ENCODE measurements around the gene CERS2.
"Not testable (repeated sequence)": the region's sequence is repeated elsewhere in the genome, so short reads cannot be mapped to it uniquely, and the experiment has no call there.

CERS2 gene

DNA sequence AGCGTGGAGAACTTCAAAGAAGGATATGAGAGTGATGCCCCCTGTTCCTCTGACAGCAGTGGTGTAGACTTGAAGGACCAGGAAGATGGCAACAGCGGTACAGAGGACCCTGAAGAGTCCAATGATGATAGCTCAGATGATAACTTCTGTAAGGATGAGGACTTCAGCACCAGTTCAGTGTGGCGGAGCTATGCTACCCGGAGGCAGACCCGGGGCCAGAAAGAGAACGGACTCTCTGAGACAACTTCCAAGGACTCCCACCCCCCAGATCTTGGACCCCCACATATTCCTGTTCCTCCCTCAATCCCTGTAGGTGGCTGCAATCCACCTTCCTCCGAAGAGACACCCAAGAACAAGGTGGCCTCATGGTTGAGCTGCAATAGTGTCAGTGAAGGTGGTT, 14.0 kb downstream of the CERS2 start:
- H3K27me3 ChIP-seq (ENCODE audit: control insufficient read depth, insufficient read depth, low read length) = no peaks in the 10 kb centered on the region
- no peak overlapping the region for H3K9ac ChIP-seq (ENCODE audit: low read length)
- no peaks in the 10 kb centered on the region for H3K4me1 ChIP-seq (ENCODE audit: control insufficient read depth, insufficient read depth, low read length)
- no peak overlapping the region for H3K4me3 ChIP-seq (ENCODE audit: low read length)
- peaks cover 29% of the 10 kb centered on the region for H3K36me3 ChIP-seq (ENCODE audit: control insufficient read depth, insufficient read depth, low read length)
- H3K27ac ChIP-seq (ENCODE audit: low read depth, low read length) = no peak overlapping the region

DNA sequence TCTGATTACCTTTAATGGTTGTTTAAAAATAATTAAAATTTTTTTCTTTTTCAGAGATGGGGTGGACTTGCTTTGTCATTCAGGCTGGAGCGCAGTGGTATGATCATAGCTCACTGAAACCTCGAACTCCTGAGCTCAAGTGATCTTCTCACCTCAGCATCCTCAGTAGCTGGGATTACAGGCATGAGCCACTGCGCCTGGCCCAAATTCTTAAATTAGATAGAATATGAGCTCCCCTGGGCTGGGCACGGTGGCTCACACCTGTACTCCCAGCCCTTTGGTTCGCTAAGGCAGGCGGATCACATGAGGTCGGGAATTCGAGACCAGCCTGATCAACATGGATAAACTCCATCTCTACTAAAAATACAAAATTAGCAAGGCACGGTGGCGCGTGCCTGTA, 17.0 kb downstream of the CERS2 start:
- H3K4me1 ChIP-seq (ENCODE audit: control insufficient read depth, insufficient read depth, low read length) = no peaks in the 10 kb centered on the region
- H3K4me3 ChIP-seq (ENCODE audit: low read length) = no peak overlapping the region
- H3K27ac ChIP-seq (ENCODE audit: low read depth, low read length) = no peak overlapping the region
- H3K27me3 ChIP-seq (ENCODE audit: control insufficient read depth, insufficient read depth, low read length) = no peaks in the 10 kb centered on the region
- H3K36me3 ChIP-seq (ENCODE audit: control insufficient read depth, insufficient read depth, low read length) = peaks cover 23% of the 10 kb centered on the region
- H3K9ac ChIP-seq (ENCODE audit: low read length) = no peak overlapping the region

DNA sequence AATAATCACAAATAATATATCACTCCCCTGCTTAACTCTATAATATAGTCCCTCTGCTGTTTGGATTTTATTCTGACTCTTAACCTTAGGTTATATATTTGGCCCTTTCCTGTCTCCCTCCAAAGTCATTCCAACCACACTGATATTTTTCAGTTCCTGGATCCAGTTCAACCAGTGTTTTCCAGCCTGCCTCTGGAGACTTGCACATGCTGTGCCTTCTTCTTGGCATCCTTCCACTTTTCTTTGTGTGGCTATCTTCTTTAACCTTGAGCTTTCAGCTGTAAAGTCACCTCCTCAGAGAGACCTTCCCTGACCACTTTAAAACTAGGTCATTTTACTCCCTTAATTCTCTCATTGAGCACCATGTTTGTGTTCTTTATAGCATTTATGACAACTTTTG, 19.4 kb downstream of the CERS2 start:
- Histone ChIP-seq H3K9ac (ENCODE audit: low read length) (no peak overlapping the region), H3K4me1 (ENCODE audit: control insufficient read depth, insufficient read depth, low read length) (no peaks in the 10 kb centered on the region), H3K36me3 (ENCODE audit: control insufficient read depth, insufficient read depth, low read length) (peaks cover 22% of the 10 kb centered on the region), H3K27ac (ENCODE audit: low read depth, low read length) (no peak overlapping the region), H3K27me3 (ENCODE audit: control insufficient read depth, insufficient read depth, low read length) (no peaks in the 10 kb centered on the region), H3K4me3 (ENCODE audit: low read length) (no peak overlapping the region)

DNA sequence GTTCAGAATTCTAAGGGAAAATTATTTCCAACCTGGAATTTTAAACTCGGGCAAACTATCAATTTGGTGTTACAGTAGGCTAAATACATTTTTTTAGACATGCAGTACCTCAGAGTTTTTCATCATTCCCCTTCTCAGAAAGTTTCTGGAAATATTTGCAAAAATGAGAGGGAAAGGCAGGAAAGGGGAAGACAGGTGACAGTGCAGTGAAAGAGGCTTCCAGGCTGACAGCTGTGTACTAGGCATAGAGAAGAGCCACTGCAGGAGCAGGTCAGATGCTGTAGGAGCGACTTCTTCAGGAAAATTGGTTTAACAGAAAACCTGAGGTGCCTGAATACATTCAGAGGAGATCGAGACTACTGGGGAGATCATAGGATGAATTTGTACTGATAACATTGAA, 19.9 kb downstream of the CERS2 start:
- H3K27ac ChIP-seq (ENCODE audit: low read depth, low read length) = no peak overlapping the region
- no peak overlapping the region for H3K9ac ChIP-seq (ENCODE audit: low read length)
- H3K36me3 ChIP-seq (ENCODE audit: control insufficient read depth, insufficient read depth, low read length) = peaks cover 22% of the 10 kb centered on the region
- H3K4me3 ChIP-seq (ENCODE audit: low read length) = no peak overlapping the region
- no peaks in the 10 kb centered on the region for H3K4me1 ChIP-seq (ENCODE audit: control insufficient read depth, insufficient read depth, low read length)
- no peaks in the 10 kb centered on the region for H3K27me3 ChIP-seq (ENCODE audit: control insufficient read depth, insufficient read depth, low read length)

DNA sequence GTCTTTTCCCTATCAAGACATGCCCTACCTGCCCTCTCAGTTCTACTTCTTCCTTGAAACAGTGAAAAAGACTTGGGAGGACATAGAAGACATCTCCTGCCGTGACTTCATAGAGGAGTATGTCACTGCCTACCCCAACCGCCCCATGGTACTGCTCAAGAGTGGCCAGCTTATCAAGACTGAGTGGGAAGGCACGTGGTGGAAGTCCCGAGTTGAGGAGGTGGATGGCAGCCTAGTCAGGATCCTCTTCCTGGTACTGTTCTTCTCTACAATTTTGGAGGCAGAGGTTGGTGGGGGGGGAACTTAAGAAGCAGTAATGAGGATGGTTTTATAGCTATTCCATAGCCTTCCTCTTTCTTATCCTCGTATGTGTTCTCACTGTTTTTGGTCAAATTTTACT, 29.8 kb downstream of the CERS2 start:
- no peaks in the 10 kb centered on the region for H3K4me1 ChIP-seq (ENCODE audit: control insufficient read depth, insufficient read depth, low read length)
- no peak overlapping the region for H3K9ac ChIP-seq (ENCODE audit: low read length)
- H3K36me3 ChIP-seq (ENCODE audit: control insufficient read depth, insufficient read depth, low read length) = peaks cover 62% of the 10 kb centered on the region
- H3K4me3 ChIP-seq (ENCODE audit: low read length) = no peak overlapping the region
- no peak overlapping the region for H3K27ac ChIP-seq (ENCODE audit: low read depth, low read length)
- H3K27me3 ChIP-seq (ENCODE audit: control insufficient read depth, insufficient read depth, low read length) = no peaks in the 10 kb centered on the region

DNA sequence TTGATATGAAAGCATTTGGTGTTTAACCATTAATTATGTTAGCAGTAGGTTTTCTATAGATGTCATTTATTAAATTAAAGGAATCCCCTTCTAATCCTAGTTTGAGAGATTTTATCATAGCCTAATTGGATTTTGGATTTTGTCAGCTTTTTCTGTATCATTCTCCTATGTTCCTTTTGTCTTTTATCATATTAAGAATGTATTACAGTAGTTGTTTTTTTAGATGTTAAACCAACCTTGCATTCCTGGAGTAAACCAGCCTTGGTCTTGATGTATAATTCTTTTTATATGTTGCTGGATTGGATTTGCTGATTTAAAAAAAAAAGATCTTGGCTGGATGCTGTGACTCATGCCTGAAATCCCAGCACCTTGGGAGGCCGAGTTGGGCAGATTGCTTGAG, 42.9 kb downstream of the CERS2 start:
- Histone ChIP-seq H3K4me1 (ENCODE audit: control insufficient read depth, insufficient read depth, low read length) (no peaks in the 10 kb centered on the region), H3K27ac (ENCODE audit: low read depth, low read length) (no peak overlapping the region), H3K36me3 (ENCODE audit: control insufficient read depth, insufficient read depth, low read length) (peaks cover 10% of the 10 kb centered on the region), H3K9ac (ENCODE audit: low read length) (no peak overlapping the region), H3K4me3 (ENCODE audit: low read length) (no peak overlapping the region), H3K27me3 (ENCODE audit: control insufficient read depth, insufficient read depth, low read length) (no peaks in the 10 kb centered on the region)

DNA sequence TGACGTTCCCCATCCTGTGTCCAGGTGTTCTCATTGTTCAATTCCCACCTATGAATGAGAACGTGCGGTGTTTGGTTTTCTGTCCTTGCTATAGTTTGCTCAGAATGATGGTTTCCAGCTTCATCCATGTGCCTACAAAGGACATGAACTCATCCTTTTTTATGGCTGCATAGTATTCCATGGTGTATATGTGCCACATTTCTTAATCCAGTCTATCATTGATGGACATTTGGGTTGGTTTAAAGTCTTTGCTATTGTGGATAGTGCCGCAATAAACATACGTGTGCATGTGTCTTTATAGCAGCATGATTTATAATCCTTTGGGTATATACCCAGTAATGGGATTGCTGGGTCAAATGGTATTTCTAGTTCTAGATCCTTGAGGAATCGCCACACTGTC, 45.9 kb downstream of the CERS2 start:
- peaks cover 10% of the 10 kb centered on the region for H3K36me3 ChIP-seq (ENCODE audit: control insufficient read depth, insufficient read depth, low read length)
- H3K4me3 ChIP-seq (ENCODE audit: low read length); H3K27me3 ChIP-seq (ENCODE audit: control insufficient read depth, insufficient read depth, low read length); H3K27ac ChIP-seq (ENCODE audit: low read depth, low read length); H3K4me1 ChIP-seq (ENCODE audit: control insufficient read depth, insufficient read depth, low read length); H3K9ac ChIP-seq (ENCODE audit: low read length): not testable (repeated sequence)

DNA sequence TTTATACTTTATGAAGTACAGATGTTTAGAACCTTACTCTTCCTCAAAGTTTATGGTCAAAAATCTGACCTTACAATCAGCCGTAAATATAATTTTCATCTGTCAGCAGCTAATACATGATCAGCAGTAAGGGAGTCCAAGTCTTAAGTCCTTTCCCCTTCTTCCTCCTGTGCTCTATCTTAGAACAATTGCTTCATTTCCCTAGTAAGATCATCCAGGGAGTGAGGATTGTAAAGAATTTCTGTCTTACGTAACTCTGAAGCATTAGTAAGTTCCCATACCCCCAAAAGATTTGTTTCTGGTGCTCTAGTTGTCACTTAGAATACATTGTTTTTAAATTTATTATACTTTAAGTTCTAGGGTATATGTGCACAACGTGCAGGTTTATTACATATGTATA, 46.3 kb downstream of the CERS2 start:
- peaks cover 10% of the 10 kb centered on the region for H3K36me3 ChIP-seq (ENCODE audit: control insufficient read depth, insufficient read depth, low read length)

DNA sequence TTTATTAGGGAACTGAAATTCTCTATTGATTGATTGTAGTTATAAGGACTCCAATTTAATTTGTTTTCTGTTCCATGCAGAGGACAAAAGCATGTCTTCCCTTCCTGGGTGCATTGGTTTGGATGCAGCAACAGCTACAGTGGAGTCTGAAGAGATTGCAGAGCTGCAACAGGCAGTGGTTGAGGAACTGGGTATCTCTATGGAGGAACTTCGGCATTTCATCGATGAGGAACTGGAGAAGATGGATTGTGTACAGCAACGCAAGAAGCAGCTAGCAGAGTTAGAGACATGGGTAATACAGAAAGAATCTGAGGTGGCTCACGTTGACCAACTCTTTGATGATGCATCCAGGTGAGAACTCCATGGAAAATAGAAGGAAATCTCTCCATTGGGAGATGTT, 47.0 kb downstream of the CERS2 start:
- Histone ChIP-seq H3K4me3 (ENCODE audit: low read length) (peak overlapping the region; percentile 4), H3K27ac (ENCODE audit: low read depth, low read length) (no peak overlapping the region), H3K4me1 (ENCODE audit: control insufficient read depth, insufficient read depth, low read length) (no peaks in the 10 kb centered on the region), H3K9ac (ENCODE audit: low read length) (no peak overlapping the region), H3K36me3 (ENCODE audit: control insufficient read depth, insufficient read depth, low read length) (peaks cover 10% of the 10 kb centered on the region), H3K27me3 (ENCODE audit: control insufficient read depth, insufficient read depth, low read length) (no peaks in the 10 kb centered on the region)

More for the DNA sequence above, 46.3 kb downstream of the CERS2 start:
- no peak overlapping the region for H3K27ac ChIP-seq (ENCODE audit: low read depth, low read length)
- no peak overlapping the region for H3K9ac ChIP-seq (ENCODE audit: low read length)
- H3K4me3 ChIP-seq (ENCODE audit: low read length) = no peak overlapping the region
- no peaks in the 10 kb centered on the region for H3K27me3 ChIP-seq (ENCODE audit: control insufficient read depth, insufficient read depth, low read length)
- H3K4me1 ChIP-seq (ENCODE audit: control insufficient read depth, insufficient read depth, low read length) = no peaks in the 10 kb centered on the region

DNA sequence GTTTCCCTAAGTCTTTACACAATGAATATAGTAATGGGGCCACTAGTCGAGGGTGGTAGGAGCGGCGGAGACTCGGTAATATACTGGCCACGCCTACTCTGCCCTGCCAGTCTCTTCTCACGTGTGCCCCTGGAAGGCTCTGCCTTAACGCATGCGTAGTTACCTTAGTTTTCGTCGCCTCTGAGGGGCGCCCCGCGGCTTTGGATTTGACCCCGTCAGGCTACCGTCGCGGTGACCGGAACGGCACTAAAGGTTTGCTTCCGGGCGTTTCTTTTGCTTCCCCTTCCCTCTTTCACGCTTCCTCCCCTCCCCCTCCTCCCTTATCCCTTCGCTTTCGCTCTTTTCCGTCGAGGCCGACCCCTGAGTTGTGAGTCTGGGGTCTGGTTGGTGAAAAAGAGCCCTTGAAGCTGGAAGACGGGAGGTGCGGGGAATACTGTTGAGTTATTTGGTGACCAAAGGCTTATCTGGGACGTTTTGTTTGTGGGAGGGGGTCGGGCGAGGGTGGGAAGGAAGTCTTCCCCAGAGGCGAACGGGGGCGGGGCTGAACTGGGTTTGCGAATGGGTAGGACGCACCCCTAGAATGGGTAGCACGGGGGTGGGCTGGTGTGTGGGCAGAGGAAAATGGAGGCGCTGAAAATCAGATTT, 48.4 kb downstream of the CERS2 start, which contains the start of gene SETDB1:
TSS of gene SETDB1 (plus strand) at position 267 of the 645 bp plus-strand sequence. CDS start 1,352 bp downstream, outside the sequence.
- Histone ChIP-seq H3K36me3 (ENCODE audit: control insufficient read depth, insufficient read depth, low read length) (peaks cover 8% of the 10 kb centered on the region), H3K27me3 (ENCODE audit: control insufficient read depth, insufficient read depth, low read length) (no peaks in the 10 kb centered on the region), H3K4me3 (ENCODE audit: low read length) (peak within 1 kb of the TSS; percentile 93), H3K9ac (ENCODE audit: low read length) (peak within 1 kb of the TSS; percentile 81), H3K4me1 (ENCODE audit: control insufficient read depth, insufficient read depth, low read length) (no peaks in the 10 kb centered on the region), H3K27ac (ENCODE audit: low read depth, low read length) (peak within 1 kb of the TSS; percentile 82)

DNA sequence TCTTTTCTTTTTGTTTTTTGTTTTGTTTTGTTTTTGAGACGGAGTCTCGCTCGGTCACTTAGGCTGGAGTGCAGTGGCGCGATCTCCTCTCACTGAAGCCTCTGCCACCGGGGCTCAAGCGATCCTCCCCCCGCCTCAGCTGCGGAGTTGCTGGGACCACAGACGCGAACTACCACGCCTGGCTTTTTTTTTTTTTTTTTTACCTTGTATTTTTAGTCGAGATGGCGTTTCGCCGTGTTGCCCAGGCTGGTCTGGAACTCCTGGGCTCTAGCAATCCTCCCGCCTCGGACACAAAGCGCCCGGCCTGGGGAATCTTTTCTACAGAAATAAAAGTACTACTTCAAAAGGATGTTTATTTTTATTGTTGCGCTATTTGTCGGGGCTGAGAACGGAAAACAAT, 49.6 kb downstream of the CERS2 start:
- no peak overlapping the region for H3K9ac ChIP-seq (ENCODE audit: low read length)
- H3K4me1 ChIP-seq (ENCODE audit: control insufficient read depth, insufficient read depth, low read length) = no peaks in the 10 kb centered on the region
- no peak overlapping the region for H3K27ac ChIP-seq (ENCODE audit: low read depth, low read length)
- H3K4me3 ChIP-seq (ENCODE audit: low read length) = no peak overlapping the region
- H3K27me3 ChIP-seq (ENCODE audit: control insufficient read depth, insufficient read depth, low read length) = no peaks in the 10 kb centered on the region
- peaks cover 6% of the 10 kb centered on the region for H3K36me3 ChIP-seq (ENCODE audit: control insufficient read depth, insufficient read depth, low read length)

DNA sequence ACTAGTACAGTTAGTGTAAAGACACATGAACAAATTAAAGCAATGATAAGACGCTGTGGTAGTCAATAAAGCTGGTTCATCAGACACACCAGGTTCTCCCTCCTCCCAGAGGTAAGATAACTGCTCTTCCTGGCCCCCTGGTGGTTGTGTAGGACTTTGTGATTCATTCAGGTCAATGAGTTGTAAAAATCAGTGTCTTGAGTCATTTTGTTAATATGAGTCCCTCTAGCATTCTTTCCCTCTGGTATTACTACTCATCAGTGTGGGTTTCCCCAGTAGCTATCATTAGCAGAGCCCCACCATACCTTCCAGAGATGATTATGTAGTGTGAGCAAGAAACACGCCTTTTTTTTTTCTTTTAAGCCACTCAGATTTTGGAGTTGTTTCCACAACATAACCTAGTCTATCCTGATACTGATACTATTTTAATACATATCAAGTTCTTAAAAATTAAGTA, 52.1 kb downstream of the CERS2 start:
- Histone ChIP-seq H3K4me1 (ENCODE audit: control insufficient read depth, insufficient read depth, low read length) (no peaks in the 10 kb centered on the region), H3K4me3 (ENCODE audit: low read length) (no peak overlapping the region), H3K27me3 (ENCODE audit: control insufficient read depth, insufficient read depth, low read length) (no peaks in the 10 kb centered on the region), H3K36me3 (ENCODE audit: control insufficient read depth, insufficient read depth, low read length) (no peaks in the 10 kb centered on the region), H3K27ac (ENCODE audit: low read depth, low read length) (no peak overlapping the region), H3K9ac (ENCODE audit: low read length) (no peak overlapping the region)

DNA sequence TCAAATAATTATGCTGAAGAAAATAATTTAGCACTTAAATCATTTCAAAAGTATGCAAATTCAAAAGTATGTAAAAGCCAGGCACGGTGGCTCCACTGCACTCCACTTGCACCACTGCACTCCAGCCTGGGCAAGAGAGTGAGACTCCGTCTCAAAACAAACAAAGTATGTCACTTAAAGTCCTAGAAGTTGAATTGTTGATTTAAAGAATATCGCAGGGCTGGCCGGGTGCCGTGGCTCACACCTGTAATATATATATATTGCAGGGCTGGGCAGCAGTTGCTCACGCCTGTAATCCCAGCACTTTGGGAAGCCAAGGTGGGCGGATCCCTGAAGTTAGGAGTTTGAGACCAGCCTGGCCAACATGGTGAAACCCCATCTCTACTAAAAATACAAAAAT, 57.2 kb downstream of the CERS2 start:
- Histone ChIP-seq H3K27ac (ENCODE audit: low read depth, low read length) (no peak overlapping the region), H3K36me3 (ENCODE audit: control insufficient read depth, insufficient read depth, low read length) (no peaks in the 10 kb centered on the region), H3K4me1 (ENCODE audit: control insufficient read depth, insufficient read depth, low read length) (no peaks in the 10 kb centered on the region), H3K27me3 (ENCODE audit: control insufficient read depth, insufficient read depth, low read length) (no peaks in the 10 kb centered on the region), H3K4me3 (ENCODE audit: low read length) (no peak overlapping the region), H3K9ac (ENCODE audit: low read length) (no peak overlapping the region)
